NOMO-1 treated with DMSO at 0.1 percent for 48 hours (cell line): ENCODE results near the gene IGSF21.

Source experiments
- DNase-seq: peaks from one replicate; lab custom pipeline; 2025; ENCODE audit not compliant: unreplicated experiment; lab: John Stamatoyannopoulos, UW

The IGSF21 gene

DNA sequence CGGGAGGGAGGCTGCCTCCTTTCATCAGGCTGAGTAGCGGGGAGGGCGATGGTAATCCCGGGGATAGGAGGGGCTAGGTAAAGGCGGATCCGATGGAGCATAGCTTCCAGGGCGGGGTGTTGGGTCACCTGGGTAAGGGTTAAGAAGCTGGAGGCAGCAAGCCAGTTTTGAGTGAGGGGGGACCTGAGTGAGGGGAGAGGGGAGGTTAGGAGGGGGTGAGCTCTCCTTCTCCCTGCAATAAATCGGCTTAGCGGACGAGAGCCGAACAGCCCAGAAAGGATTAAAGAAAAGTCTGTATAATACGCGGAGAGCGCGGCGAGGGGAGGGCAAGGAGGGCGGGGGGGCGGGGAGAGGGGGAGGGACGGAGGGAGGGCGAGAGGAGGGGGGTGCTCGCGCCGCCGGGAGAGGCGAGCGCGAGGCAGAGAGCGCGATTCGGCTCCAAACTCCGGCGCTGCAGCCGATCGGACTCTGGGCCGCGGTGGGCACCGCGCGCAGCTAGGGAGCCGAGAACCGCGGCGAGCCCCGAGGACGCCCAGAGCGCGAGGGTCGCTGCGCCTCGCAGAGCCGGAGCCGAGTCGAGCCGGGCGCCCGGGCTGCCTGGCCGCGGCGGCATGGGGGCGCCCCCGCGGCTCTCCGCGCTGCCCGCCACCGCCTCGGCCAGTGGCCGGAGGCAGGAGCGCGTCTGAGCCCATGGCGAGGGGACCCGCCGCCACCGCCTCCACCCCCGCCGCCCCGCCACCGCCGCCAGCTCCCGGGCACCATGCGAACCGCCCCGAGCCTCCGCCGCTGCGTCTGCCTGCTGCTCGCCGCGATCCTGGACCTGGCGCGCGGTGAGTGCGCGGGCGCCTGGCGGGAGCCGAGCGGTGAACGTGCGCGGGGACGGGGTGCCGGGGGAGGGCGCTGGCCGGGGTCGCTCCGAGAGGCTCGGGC is at the start of gene IGSF21:
TSS of gene IGSF21 (plus strand) at position 430 of the 930 bp plus-strand sequence. CDS start at position 761, 331 bp downstream.
- DNase-seq: no peak

DNA sequence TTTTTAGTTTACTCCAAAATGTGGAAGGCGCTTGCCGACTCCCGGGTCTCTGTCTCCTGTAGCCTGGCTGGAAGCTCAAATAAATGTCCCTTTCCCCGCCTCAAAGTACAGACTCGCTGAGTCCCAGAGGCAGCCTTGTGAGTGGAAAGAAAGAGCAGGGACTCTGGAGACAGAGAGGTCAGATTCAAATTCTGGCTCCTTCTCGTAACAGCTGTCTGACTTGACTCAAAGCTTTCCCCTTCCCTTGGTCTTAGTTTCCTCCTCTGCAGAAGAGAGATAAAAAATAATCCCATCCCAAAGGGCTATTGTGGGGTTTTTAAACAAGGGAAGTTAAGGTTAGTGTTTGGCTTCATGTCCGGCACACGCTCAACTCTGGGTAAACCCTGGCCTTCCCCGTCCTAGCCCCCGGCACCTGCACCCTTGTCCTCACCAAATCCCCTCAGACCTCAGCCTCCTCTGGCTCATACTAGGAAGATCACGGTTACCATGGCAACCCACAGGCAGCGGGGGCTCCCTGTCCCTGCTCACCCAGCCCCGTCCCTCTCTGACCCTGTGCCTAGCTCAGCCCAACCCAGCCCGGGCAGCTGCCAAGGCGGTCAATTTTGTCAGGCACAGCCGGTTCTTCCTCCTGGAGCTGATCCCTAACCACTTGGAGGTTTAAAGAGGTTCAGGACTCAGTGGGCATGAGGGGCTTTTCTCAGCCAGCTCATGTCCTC is 49.2 kb upstream of the IGSF21 start:
- no peak for DNase-seq

DNA sequence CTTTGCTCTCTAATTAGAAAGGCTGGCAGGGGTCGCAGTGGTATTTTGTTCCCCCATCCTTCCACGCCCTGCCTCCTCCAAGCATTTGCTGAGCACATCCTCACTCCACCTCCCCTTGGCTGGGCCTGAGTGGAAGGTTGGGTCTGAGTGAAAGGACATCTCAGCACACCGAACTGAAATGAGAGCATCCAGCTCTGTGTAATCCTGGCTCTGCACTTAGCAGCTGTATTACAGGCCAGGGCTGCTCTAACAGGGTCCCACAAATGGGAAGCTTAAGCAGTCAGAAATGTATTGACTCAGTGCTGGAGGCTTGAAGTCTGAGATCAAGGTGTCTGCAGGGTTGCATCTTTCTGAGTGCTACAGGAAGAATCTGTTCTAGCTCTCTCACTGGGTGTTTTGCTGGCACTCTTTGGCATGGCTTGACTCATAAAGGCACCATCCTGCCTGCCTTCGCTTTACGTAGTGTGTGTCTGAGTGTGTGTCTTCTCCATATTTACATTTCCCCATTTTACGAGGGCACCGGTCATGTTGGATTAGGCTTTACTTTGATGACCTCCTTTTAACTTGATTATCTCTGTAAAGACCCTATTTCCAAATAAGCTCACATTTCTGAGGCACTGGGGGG is 48.5 kb upstream of the IGSF21 start:
- no peak for DNase-seq

DNA sequence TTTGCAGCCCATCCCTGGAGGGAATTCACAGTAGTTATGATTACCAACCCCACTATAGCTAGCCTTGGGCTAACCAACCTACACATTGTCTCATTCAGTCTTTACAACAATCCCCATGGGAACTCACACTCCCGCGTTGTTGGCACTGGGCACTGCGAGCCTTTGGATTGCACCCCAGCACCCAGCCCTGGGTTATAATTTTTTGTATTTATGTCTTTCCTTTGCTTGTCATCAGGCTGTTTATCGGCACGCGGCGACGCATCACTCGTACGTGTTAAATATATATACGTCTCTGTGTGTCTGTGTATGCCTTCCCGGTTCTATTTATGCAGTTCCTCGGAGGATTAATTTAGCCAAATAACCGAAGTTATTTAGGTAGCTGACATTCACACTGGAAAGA is 47.2 kb upstream of the IGSF21 start:
- DNase-seq: no peak

DNA sequence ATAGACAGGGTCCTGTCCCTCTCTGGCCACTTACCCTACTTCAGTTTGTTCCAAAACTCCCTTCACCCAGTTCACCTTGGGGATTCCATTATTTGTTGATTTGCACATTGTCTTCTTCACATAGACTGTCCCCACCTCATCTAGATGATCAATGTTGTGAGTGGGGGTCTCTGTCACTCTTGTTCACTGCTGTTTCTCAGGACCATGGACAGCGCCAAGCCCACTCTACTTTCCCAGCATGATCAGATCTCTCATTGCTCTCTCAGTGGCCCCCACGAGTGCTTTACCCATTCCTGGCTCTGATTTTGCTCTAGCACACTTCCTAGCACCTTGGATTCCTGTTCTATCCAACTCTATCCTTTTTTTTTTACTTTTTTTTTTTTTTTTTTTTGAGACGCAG is 45.4 kb upstream of the IGSF21 start:
- no peak for DNase-seq

DNA sequence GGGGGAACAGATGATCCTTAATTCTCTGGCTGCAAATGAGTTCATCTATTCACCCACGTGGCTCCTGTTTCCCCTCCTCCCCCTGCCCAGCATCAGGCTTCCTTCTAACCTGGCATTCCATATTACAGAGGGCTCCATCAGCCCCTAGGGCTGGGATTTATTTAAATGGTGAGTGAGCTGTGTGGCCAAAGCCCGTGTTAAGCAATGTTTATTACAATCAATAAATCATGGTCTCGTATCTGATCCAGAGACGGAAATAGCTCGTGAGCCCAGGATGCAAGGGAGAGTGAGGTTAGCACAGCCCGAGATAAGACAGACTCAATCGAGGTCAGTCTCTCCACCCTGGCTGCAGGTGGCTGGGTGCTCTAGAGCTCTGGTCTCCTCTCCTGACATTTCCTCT is 43.1 kb upstream of the IGSF21 start:
- no peak for DNase-seq

DNA sequence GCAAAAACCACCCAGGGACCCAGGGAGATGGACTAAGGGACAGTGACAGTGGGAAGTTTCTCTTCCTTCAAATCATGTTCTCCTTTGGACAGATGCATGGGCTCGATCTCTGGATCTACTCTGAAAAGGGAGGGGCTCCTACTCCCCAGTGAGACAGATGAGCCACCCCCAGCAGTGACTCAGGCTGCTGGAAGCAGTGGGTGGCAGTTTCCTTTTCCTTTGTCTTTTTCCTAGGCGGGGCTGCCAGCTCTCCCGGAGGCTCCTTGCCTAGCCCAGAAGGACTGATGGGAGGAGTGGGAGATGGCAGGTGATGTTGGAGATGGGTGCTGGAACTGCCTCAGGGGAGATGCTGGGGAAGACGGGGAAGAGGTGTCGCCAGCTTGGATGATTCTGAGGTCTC is 41.0 kb upstream of the IGSF21 start:
- no peak for DNase-seq

DNA sequence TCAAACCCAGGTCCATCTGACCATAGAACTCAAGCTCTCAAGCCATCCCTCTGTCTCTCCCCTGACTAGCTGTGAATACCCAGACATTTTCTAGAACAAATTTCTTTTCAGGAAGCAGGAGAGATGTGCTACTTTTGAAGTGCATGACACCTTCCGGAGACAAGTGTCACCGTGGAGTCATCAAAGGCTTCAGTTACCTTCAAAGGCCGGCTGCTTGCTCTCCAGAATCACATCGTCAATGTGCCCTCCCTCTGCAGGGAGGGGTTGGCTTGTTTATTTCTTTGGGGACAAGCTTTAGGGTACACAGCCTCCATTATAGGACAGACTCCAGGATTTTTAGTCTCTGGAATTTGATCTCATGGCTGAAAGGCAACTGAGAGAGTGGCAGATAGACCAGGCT is 37.7 kb upstream of the IGSF21 start:
- no peak for DNase-seq

DNA sequence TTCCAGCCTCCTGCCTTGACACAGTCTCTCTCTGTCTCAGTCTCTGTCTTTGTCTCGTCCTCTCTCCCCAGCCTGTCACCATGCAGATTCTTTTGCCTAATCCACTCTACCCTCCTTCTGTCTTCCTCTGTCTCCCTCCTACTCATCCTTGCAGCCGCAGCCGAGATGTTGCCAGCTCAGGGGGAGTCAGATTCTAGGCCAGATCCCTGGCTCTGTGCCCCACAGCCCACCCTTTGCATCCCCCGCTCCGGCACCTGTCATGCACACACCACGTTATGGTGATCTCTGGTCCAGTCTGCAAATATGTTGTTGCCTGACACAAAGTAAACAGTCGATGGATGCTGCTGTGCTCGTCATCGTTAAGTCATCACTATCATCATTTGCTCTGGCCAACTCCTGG is 35.5 kb upstream of the IGSF21 start:
- no peak for DNase-seq

DNA sequence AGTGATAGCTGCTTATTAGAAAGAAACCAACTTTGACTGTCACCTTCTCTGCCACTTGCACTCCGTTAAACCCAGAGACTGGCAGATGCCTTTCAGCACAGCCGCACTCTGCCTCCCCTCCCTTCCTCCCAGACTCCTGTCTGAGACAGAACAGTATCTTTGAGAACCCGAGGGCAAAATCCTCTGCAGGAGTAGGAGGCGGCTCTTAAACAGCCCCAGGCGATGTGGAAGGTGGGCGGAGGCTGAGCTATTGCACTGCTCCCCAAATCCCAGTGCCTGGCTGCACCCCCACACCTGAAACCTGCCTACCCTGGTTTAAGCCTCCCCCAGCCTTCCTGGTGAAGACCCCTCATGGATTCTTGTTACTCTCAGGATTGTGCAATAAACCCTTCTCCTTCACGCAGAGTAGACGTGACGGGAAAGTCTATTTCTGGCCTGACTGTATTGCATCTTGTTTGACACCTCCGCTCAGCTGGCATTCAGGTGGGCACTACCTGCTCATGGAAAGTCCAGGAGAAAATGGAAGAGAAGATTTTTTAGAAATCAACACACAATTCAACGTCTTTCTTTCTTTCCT is 34.4 kb upstream of the IGSF21 start:
- DNase-seq: no peak

DNA sequence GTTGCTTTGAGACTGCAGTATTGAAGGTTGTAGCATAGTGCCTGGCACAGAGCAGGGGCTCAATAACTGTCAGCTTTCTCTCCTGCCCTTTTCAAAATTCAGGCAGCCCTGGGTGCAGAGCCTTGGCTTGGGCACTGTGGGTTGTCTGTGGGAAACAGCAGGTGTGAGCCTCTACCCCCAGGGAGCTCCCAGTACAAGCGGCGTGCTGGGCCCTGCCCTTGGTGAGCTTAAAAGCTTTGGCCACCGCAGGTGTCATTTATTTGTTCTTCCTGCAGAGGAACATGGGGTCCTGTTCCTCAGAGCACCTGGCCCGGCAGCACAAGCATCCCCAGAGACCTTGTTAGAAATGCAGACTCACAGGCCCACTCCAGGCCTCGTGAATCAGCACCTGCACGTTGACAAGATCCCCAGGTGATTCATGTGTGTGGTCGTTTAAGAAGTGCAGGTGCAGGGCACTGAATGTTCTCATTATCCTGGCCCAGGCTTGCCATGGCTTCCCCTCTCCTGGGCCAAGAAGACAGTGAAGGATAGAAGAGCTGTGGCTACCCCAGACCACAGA is 29.9 kb upstream of the IGSF21 start:
- DNase-seq: no peak

DNA sequence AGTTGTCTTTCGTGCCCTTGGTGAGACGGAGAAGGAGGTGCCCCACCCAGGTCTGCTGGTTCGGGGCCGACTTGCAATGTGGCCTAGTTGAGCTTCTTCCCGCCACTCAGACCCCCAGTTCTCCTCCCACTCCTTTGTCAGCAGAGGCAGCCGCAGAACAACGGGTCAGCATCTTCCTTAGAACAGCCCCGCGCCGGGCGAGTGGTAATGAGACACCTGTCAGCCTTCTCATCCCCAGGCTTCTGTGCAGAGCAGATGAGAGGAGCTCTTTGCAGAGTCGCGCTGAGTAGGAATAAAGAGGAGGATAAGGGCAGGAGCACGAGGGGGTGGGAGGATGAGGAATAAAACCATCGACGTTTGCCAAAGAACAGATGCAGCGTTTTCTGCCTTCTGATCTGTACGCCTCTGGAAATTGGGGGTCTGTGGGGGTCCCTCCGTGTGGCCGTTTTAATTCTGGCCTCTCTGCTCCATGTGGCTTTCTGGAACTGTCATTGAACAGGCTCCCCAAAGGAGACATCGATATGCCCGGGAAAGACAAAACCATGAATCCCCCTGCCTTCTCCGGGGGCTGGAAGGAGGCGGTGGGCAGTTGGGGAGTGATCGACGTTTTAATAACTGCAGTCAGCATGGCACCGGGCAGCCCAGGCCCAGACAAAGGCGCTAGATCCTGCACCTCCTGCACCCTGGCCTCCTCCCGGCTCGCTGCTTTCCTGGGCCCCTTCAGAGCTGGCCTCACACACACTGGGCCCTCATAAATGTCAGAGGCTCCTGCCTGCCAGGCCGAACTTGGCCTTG is 27.5 kb upstream of the IGSF21 start:
- DNase-seq: no peak

DNA sequence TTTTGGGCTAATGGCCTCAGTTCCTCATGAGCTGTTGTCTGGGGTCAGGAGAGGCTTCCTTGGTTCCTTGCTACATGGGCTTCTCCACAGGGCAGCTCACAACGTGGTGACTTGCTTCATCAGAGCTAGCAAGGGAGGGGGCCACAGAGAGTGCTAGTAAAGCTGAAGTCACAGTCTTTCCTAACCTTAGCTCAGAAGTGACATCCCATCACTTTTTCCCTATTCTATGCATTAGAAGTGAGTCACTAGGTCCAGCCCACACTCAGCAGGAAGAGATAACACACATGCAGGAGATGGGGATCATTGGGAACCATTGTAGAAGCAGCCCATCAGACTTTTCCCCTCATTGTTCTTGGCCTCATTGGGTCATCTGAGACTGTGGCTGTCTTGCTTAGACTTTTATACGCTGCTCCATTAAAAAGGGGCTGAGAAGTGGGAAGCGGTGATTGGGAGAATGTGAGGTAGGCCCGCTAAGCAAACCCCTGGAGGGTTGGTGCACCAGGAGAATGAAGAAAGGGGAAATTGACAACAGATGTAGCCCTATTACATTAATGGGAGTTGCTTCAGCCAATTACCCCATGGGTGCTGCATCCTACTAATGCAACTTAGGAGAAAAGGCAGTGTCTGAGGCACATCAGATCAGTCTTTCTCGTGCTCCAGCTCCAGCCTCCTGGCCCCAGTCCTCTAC is 22.1 kb upstream of the IGSF21 start:
- DNase-seq: no peak

DNA sequence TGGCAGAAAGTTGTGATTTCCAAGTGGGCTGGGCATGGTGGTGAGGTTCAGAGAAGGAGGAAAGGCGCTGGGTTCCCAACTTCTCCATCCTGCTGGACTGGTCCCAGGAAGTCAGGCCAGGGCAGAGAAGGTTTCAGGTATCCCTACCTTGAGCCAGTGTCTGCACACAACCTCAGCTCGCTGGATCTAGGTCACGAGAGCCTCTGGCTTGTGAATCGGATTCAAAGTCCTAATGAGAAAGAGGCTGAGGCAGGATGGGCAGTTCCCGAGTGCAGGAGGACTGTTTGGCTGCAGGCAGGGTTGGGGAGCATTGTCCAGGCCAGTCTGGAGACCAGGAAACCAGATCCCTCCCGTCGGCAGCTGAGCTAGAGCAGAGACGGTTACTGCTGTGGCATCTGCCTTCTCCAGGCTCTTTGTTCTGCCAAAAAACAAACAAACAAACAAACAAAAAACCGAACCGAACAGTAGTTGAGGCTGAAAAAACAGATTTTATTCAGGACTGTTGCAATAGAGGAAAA is 19.5 kb upstream of the IGSF21 start:
- no peak for DNase-seq

DNA sequence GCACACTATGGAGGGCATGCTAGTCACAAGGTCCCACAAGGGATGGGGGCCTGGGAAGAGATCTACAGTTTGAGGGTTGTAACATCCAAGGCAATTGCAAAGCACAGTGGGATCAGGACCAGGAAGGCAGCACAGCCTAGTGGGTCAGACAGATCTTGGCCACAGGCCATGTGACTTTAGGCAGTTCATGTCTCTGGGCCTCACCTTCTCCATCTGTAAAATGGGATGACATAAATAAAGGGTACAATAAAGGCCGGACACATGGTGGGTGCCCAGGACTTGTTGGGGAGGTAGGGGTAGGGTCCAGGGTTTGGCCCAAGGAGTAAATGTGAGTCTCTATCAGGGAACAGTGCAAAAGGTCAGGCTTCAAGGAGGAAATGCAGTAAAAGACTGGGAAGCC is 18.1 kb upstream of the IGSF21 start:
- no peak for DNase-seq

DNA sequence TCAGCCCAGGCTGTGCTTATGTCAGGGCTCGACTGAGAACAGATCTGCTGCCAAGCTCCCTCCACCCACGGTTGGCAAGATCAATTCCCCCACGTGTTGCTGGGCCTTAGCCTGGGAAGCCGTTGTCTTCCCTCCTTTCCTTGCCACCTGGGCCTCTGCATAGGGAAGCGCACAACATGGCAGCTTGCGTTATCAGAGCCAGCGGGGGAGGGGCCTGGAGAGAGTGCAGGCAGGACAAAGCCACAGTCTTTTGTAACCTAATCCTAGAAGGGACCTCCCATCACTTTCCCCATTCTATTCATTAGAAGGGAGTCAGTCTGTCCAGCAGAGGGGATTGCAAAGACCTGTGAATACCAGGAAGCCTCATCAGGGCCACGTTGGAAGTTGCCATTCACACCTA is 17.0 kb upstream of the IGSF21 start:
- DNase-seq: no peak

DNA sequence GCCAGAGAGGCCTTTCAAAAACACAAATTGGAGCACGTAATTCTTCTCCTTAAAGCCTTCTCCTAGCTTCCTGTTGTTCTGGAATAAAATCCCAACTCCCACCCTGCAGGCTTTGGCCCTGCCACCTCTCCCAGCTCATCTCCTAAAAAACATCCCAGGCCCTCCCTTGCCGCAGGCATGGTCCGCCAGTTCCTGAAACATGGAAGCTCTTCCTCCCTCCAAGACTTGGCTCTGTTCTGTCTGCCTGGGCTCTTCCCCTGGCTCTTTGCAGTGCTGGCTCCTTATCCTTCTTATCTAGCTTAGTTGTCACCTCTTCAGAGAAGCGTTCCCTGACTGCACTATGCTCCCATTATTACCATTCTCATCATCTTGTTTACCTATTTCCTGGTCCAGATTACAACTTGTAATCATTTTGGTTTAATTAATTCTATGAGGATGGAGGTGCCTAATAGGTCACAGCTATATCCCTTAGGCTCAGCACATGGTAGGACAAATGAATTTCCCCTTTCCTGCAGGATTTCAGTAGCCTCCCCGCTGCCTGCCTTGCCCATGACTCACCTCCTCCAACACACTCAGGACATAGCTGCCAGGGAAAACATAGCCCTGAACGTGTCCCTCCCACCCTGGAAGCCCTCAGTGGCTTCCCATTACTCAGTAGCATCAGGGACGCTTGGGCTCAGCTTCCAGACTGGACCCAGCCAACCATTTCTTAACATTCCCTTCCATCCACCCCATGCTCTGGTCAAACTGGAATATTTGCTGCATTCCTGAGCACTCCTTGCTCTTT is 15.7 kb upstream of the IGSF21 start:
- DNase-seq: no peak

DNA sequence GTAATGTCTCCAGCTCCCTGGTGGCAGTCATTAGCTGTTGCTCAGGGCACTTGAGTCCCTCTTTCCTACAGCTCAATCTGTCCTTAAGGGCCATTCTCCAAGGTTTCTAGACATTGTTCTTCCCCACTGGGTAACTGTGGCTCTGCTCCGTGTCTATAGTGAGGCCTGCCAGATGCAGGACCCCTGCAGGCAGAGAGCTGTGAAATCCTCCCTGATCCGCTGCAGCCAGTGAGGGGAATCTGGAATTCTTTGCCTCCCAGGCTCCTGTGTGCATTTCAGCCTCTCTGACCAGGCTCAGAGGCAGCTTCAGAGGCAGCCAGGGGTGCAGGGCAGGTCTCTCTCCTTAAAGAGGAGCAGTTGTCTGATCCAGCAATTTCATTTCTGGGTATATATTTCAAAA is 14.4 kb upstream of the IGSF21 start:
- no peak for DNase-seq

DNA sequence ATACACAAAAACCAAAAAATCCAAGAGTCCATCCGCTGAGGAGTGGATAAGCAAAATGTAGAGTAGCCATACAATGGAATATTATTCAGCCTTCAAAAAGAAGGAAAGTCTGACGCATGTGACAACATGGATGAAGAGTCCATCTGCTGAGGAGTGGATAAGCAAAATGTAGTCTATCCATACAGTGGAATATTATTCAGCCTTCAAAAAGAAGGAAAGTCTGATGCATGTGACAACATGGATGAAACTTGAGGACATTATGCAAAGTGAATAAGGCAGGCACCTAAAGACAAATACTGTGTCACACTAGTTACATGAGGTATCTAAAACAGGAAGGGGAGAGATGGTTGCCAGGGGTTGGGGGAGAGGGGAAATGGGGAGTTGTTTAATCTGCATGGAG is 14.0 kb upstream of the IGSF21 start:
- DNase-seq: no peak
